ENCODE measurements around the gene DGKZ.

The DGKZ gene

DNA sequence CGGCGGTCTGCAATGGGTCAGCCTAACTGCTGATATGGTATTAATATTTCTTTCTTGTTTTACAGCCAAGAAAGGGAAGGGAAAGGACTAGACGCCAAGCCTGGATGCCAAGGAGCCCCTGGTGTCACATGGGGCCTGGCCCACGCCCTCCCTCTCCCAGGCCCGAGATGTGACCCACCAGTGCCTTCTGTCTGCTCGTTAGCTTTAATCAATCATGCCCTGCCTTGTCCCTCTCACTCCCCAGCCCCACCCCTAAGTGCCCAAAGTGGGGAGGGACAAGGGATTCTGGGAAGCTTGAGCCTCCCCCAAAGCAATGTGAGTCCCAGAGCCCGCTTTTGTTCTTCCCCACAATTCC is 36.1 kb downstream of the DGKZ start:
- Histone ChIP-seq H3K27ac (ENCODE audit: low read depth, low read length, severe bottlenecking) (no peak overlapping the region), H3K4me3 (ENCODE audit: extremely low read depth, insufficient read depth, low read length, poor library complexity, severe bottlenecking) (peak overlapping the region; percentile 80), H3K4me1 (ENCODE audit: control insufficient read depth, insufficient read depth, low read length, poor library complexity, severe bottlenecking) (peaks cover 15% of the 10 kb centered on the region), H3K9me3 (ENCODE audit: control insufficient read depth, low read length) (no peaks in the 10 kb centered on the region), H3K36me3 (ENCODE audit: control insufficient read depth, insufficient read depth, low read length) (peaks cover 23% of the 10 kb centered on the region)
- 17 to 83% methylated on average over 1 to 2 of the region's 7 CpGs for WGBS, 2 experiments (ENCODE audit: insufficient coverage in 2 of 2)

- Histone ChIP-seq H3K27ac (ENCODE audit: low read depth, low read length, severe bottlenecking) (no peak overlapping the region), H3K9me3 (ENCODE audit: control insufficient read depth, low read length) (no peaks in the 10 kb centered on the region), H3K4me1 (ENCODE audit: control insufficient read depth, insufficient read depth, low read length, poor library complexity, severe bottlenecking) (peaks cover 23% of the 10 kb centered on the region), H3K36me3 (ENCODE audit: control insufficient read depth, insufficient read depth, low read length) (peaks cover 23% of the 10 kb centered on the region), H3K4me3 (ENCODE audit: extremely low read depth, insufficient read depth, low read length, poor library complexity, severe bottlenecking) (no peak overlapping the region)
- 93 to 94% methylated on average over 4 to 9 of the region's 12 CpGs for WGBS, 2 experiments (ENCODE audit: insufficient coverage in 2 of 2)
Measured at GRCh38 chr11:46383974-46384701, 36.9 kb downstream of the DGKZ start.

GRCh38 chr11:46385169-46386004 is 38.1 kb downstream of the DGKZ start:
- WGBS, 2 experiments (ENCODE audit: insufficient coverage in 2 of 2), result 97 to 98% methylated on average over 42 to 45 of the region's 47 CpGs
- Histone ChIP-seq H3K36me3 (ENCODE audit: control insufficient read depth, insufficient read depth, low read length) (peaks cover 23% of the 10 kb centered on the region), H3K9me3 (ENCODE audit: control insufficient read depth, low read length) (no peaks in the 10 kb centered on the region), H3K4me1 (ENCODE audit: control insufficient read depth, insufficient read depth, low read length, poor library complexity, severe bottlenecking) (peaks cover 32% of the 10 kb centered on the region), H3K27ac (ENCODE audit: low read depth, low read length, severe bottlenecking) (no peak overlapping the region), H3K4me3 (ENCODE audit: extremely low read depth, insufficient read depth, low read length, poor library complexity, severe bottlenecking) (no peak overlapping the region)

GRCh38 chr11:46386005-46386578 is 38.8 kb downstream of the DGKZ start:
- H3K36me3 ChIP-seq (ENCODE audit: control insufficient read depth, insufficient read depth, low read length), result peaks cover 23% of the 10 kb centered on the region
- WGBS, 2 experiments (ENCODE audit: insufficient coverage in 2 of 2), result 95 to 98% methylated on average over 24 to 25 of the region's 25 CpGs
- no peak overlapping the region for H3K27ac ChIP-seq (ENCODE audit: low read depth, low read length, severe bottlenecking)
- peaks cover 32% of the 10 kb centered on the region for H3K4me1 ChIP-seq (ENCODE audit: control insufficient read depth, insufficient read depth, low read length, poor library complexity, severe bottlenecking)
- no peak overlapping the region for H3K4me3 ChIP-seq (ENCODE audit: extremely low read depth, insufficient read depth, low read length, poor library complexity, severe bottlenecking)
- H3K9me3 ChIP-seq (ENCODE audit: control insufficient read depth, low read length), result no peaks in the 10 kb centered on the region

DNA sequence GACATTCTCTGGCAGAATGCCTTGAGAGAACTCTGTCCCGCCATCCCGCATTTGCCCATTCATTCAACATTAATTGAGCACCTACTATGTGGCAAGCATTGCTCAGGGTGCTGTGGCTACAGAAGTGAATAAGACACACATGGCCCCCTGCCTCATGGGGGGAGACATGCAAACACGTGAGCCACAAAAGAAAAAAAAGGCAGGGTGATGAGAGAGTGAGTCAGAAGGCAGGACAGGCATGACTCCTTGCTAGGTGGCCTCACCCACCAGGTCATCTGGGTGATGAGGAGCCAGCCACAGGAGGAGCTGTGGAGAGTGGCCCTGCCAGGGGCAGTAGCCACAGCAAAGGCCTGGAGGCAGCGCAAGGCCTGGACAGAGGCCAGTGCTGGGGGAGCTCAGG is 39.4 kb downstream of the DGKZ start:
- Histone ChIP-seq H3K4me1 (ENCODE audit: control insufficient read depth, insufficient read depth, low read length, poor library complexity, severe bottlenecking) (peaks cover 32% of the 10 kb centered on the region), H3K36me3 (ENCODE audit: control insufficient read depth, insufficient read depth, low read length) (peaks cover 23% of the 10 kb centered on the region), H3K9me3 (ENCODE audit: control insufficient read depth, low read length) (no peaks in the 10 kb centered on the region), H3K27ac (ENCODE audit: low read depth, low read length, severe bottlenecking) (no peak overlapping the region), H3K4me3 (ENCODE audit: extremely low read depth, insufficient read depth, low read length, poor library complexity, severe bottlenecking) (no peak overlapping the region)
- WGBS, 2 experiments (ENCODE audit: insufficient coverage in 2 of 2), result 92% methylated on average over 2 to 3 of the region's 4 CpGs

DNA sequence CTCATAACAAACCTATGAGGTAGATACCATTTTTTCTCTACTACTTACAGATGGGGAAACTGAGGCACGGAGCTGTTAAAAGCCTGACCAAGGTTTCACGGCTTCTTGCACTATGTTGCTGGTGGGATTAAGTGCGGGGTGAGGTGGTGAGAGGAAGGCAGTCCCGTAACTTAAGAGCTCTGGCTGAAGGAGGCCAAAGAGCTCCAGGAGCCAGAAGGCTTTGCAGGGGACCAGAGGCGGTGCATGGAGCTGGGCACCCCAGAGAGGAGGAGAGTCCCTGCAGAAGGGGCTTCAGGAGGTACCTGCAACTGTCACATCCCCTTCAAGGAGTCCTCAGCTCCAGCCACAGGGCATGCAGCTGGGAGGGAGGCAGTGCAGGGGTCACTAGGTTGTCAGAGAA is 40.2 kb downstream of the DGKZ start:
- 74 to 95% methylated on average over 2 to 4 of the region's 5 CpGs for WGBS, 2 experiments (ENCODE audit: insufficient coverage in 2 of 2)
- Histone ChIP-seq H3K4me3 (ENCODE audit: extremely low read depth, insufficient read depth, low read length, poor library complexity, severe bottlenecking) (no peak overlapping the region), H3K36me3 (ENCODE audit: control insufficient read depth, insufficient read depth, low read length) (peaks cover 23% of the 10 kb centered on the region), H3K4me1 (ENCODE audit: control insufficient read depth, insufficient read depth, low read length, poor library complexity, severe bottlenecking) (peaks cover 32% of the 10 kb centered on the region), H3K9me3 (ENCODE audit: control insufficient read depth, low read length) (no peaks in the 10 kb centered on the region), H3K27ac (ENCODE audit: low read depth, low read length, severe bottlenecking) (no peak overlapping the region)

GRCh38 chr11:46387919-46388618 is 40.8 kb downstream of the DGKZ start:
- peaks cover 17% of the 10 kb centered on the region for H3K36me3 ChIP-seq (ENCODE audit: control insufficient read depth, insufficient read depth, low read length)
- peaks cover 28% of the 10 kb centered on the region for H3K4me1 ChIP-seq (ENCODE audit: control insufficient read depth, insufficient read depth, low read length, poor library complexity, severe bottlenecking)
- 35 to 45% methylated on average over 8 to 10 of the region's 24 CpGs for WGBS, 2 experiments (ENCODE audit: insufficient coverage in 2 of 2)
- H3K9me3 ChIP-seq (ENCODE audit: control insufficient read depth, low read length), result no peaks in the 10 kb centered on the region
- H3K4me3 ChIP-seq (ENCODE audit: extremely low read depth, insufficient read depth, low read length, poor library complexity, severe bottlenecking), result no peak overlapping the region
- no peak overlapping the region for H3K27ac ChIP-seq (ENCODE audit: low read depth, low read length, severe bottlenecking)

- Histone ChIP-seq H3K27ac (ENCODE audit: low read depth, low read length, severe bottlenecking) (no peak overlapping the region), H3K36me3 (ENCODE audit: control insufficient read depth, insufficient read depth, low read length) (peaks cover 10% of the 10 kb centered on the region), H3K4me1 (ENCODE audit: control insufficient read depth, insufficient read depth, low read length, poor library complexity, severe bottlenecking) (peaks cover 27% of the 10 kb centered on the region), H3K4me3 (ENCODE audit: extremely low read depth, insufficient read depth, low read length, poor library complexity, severe bottlenecking) (peak overlapping the region; percentile 38), H3K9me3 (ENCODE audit: control insufficient read depth, low read length) (no peaks in the 10 kb centered on the region)
- WGBS, 2 experiments (ENCODE audit: insufficient coverage in 2 of 2), result 5 to 11% methylated on average over 18 of the region's 21 CpGs
Measured at GRCh38 chr11:46388619-46389449, 41.6 kb downstream of the DGKZ start.

GRCh38 chr11:46389450-46390330 is 42.4 kb downstream of the DGKZ start:
- peaks cover 27% of the 10 kb centered on the region for H3K4me1 ChIP-seq (ENCODE audit: control insufficient read depth, insufficient read depth, low read length, poor library complexity, severe bottlenecking)
- peak overlapping the region; percentile 38 for H3K4me3 ChIP-seq (ENCODE audit: extremely low read depth, insufficient read depth, low read length, poor library complexity, severe bottlenecking)
- 4 to 5% methylated on average over 71 to 76 of the region's 80 CpGs for WGBS, 2 experiments (ENCODE audit: insufficient coverage in 2 of 2)
- no peaks in the 10 kb centered on the region for H3K9me3 ChIP-seq (ENCODE audit: control insufficient read depth, low read length)
- H3K27ac ChIP-seq (ENCODE audit: low read depth, low read length, severe bottlenecking), result no peak overlapping the region
- peaks cover 3% of the 10 kb centered on the region for H3K36me3 ChIP-seq (ENCODE audit: control insufficient read depth, insufficient read depth, low read length)
